Sigmoid colon (tissue), 4 donors: ENCODE measurements around the gene ZNF408.

Source experiments
- EP300 ChIP-seq, 4 donors: sonication (generic); formaldehyde crosslinking; IDR thresholded peaks; one replicate each; pipeline ENCODE4 v1.6.1; 2017; ENCODE audit warnings: antibody characterized with exemption in 4 of 4
- POLR2A ChIP-seq, 2 donors: fragments of 450-650 bp; IDR thresholded peaks; one replicate each; pipeline ENCODE4 v1.6.1; 2016; ENCODE audit warnings: antibody characterized with exemption in 2 of 2, mild to moderate bottlenecking in 2 of 2, moderate library complexity in 2 of 2
- POLR2AphosphoS5 ChIP-seq, 4 donors: sonication (generic); formaldehyde crosslinking; IDR thresholded peaks; one replicate each; pipeline ENCODE4 v1.6.1; 2017; ENCODE audit warnings: antibody characterized with exemption in 4 of 4
- TF ChIP-seq, protein P1 (sequence below), 4 experiments: fragments of 450-650 bp in 3 of 4; fragments of 200-600 bp in 1 of 4; IDR thresholded peaks; one replicate each; pipeline ENCODE4 v1.5.1; 2016 to 2019; ENCODE audit warnings: antibody characterized with exemption in 4 of 4, mild to moderate bottlenecking in 3 of 4, moderate library complexity in 2 of 4

DNA sequence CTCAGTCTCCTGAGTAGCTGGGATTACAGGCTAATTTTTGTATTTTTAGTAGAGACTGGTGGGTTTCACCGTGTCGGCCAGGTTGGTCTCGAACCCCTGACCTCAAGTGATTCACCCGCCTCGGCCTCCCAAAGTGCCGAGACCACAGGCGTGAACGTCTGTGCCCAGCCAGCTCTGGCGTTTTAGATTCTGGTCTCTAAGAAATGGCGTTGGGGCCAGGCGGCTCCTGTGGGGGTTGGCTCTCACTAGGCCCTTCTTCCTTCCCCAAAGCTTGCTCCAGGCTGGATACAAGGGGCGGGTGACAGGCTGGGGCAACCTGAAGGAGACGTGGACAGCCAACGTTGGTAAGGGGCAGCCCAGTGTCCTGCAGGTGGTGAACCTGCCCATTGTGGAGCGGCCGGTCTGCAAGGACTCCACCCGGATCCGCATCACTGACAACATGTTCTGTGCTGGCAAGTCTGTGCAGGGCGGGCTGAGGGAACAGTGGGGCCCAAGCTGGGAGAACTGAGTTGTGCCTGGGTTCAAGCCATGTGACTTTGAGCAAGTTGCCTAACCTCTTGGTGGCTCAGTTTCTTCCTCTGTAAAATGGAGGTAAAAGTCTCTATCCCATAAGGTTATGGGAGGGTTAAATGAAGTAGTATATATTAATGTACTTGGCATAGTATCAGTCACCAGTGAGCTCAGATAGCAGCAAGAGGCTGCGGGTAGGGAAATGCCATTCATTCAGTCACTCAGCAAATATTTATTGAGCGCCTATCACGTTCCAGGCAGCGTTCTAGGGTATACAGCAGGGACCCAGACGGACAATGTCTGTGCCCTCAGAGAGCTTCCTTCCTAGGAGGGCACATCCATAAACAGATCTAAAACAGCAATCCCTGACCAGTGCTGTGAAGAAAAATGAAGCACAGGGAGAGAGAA lies 28.5 kb downstream of the ZNF408 start:
- TF ChIP-seq POLR2A (IDR thresholded peaks at IDR 0.05) (no peak), EP300 (IDR thresholded peaks at IDR 0.05) (no peak), POLR2AphosphoS5 (IDR thresholded peaks at IDR 0.05) (no peak)
- TF ChIP-seq, protein P1, sequence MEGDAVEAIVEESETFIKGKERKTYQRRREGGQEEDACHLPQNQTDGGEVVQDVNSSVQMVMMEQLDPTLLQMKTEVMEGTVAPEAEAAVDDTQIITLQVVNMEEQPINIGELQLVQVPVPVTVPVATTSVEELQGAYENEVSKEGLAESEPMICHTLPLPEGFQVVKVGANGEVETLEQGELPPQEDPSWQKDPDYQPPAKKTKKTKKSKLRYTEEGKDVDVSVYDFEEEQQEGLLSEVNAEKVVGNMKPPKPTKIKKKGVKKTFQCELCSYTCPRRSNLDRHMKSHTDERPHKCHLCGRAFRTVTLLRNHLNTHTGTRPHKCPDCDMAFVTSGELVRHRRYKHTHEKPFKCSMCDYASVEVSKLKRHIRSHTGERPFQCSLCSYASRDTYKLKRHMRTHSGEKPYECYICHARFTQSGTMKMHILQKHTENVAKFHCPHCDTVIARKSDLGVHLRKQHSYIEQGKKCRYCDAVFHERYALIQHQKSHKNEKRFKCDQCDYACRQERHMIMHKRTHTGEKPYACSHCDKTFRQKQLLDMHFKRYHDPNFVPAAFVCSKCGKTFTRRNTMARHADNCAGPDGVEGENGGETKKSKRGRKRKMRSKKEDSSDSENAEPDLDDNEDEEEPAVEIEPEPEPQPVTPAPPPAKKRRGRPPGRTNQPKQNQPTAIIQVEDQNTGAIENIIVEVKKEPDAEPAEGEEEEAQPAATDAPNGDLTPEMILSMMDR (IDR thresholded peaks at IDR 0.05): no peak
